GM10266 (cell line): ENCODE data around the gene NKIRAS2.

ENCODE experiments used
- DNase-seq: peaks from one replicate; pipeline ENCODE4 v3.0.0; 2012; ENCODE audit errors: extremely low spot score
- TF ChIP-seq, protein P1 (sequence below): IDR thresholded peaks from 2 replicates; pipeline ENCODE4 v1.5.1; 2012; ENCODE audit warnings: mild to moderate bottlenecking, low read depth; ENCODE audit not compliant: control insufficient read depth, insufficient read depth; ENCODE audit errors: missing control alignments

The NKIRAS2 gene

GRCh38 chr17:42042598-42043319 is 22.9 kb downstream of the NKIRAS2 start:
- TF ChIP-seq, protein P1, sequence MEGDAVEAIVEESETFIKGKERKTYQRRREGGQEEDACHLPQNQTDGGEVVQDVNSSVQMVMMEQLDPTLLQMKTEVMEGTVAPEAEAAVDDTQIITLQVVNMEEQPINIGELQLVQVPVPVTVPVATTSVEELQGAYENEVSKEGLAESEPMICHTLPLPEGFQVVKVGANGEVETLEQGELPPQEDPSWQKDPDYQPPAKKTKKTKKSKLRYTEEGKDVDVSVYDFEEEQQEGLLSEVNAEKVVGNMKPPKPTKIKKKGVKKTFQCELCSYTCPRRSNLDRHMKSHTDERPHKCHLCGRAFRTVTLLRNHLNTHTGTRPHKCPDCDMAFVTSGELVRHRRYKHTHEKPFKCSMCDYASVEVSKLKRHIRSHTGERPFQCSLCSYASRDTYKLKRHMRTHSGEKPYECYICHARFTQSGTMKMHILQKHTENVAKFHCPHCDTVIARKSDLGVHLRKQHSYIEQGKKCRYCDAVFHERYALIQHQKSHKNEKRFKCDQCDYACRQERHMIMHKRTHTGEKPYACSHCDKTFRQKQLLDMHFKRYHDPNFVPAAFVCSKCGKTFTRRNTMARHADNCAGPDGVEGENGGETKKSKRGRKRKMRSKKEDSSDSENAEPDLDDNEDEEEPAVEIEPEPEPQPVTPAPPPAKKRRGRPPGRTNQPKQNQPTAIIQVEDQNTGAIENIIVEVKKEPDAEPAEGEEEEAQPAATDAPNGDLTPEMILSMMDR, result no peak
- DNase-seq, result no peak

DNA sequence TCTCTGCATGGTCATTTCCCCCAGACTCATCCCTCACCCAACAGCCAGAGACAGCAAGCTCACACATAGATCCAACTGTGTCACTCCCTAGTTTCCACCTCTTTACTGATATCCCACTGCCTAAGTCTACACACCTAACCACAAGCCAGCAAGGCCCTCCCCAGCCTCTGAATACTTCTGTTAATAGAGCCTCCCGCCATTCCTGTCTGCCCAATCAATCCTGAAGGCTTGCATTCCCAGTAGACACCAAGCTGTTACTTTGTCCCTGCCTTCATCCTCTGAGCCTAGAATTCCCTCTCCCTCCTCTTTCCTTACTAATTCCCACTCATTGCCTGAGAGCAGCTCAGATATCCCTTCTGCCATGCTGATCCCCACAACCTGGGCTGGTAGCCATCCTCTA is 25.8 kb downstream of the NKIRAS2 start:
- DNase-seq, result no peak
- TF ChIP-seq, protein P1, result no peak

DNA sequence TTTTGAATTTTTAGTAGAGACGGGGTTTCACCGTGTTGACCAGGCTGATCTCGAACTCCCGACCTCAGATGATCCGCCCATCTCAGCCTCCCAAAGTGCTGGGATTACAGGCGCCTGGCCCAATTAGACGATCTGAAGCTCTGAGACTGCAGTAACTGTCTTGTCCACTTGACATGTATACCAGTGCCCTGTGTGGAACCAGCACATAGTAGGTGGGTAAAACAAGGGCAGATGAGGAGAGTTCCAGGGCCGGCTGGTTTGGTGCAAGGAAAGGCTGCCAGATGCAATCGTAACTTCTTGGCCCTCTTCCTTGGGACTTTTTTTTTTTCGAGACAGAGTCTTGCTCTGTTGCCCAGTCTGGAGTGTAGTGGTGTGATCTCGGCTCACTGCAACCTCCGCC is 27.5 kb downstream of the NKIRAS2 start:
- TF ChIP-seq, protein P1, result no peak
- DNase-seq, result no peak

- TF ChIP-seq, protein P1, result no peak
- no peak for DNase-seq
Measured at GRCh38 chr17:42049834-42050392, 30.0 kb downstream of the NKIRAS2 start.

GRCh38 chr17:42050393-42051012 is 30.6 kb downstream of the NKIRAS2 start, which contains the start of gene C17orf113:
Gene C17orf113, minus strand, starts transcription at chr17:42050601. Its CDS starts 7,225 bp downstream, at chr17:42043376.
- TF ChIP-seq, protein P1, result peak; percentile 73
- DNase-seq, result peak; percentile 89

- TF ChIP-seq, protein P1, result no peak
Measured at GRCh38 chr17:42051013-42051400, 31.1 kb downstream of the NKIRAS2 start.

GRCh38 chr17:42051645-42052044 is 31.8 kb downstream of the NKIRAS2 start:
- DNase-seq, result no peak
- TF ChIP-seq, protein P1, result no peak

More at GRCh38 chr17:42051013-42051400, 31.1 kb downstream of the NKIRAS2 start:
- no peak for DNase-seq
